ENCODE results near the gene SCARF2.

The SCARF2 gene

GRCh38 chr22:20441631-20442484, 4.2 kb upstream of the SCARF2 start:
- H3K27ac ChIP-seq: no peak overlapping the region
- TF ChIP-seq CTCF (conservative IDR thresholded peaks at IDR 0.05) (no peak), ZFX (IDR thresholded peaks at IDR 0.05) (no peak)

- TF ChIP-seq ZFX (IDR thresholded peaks at IDR 0.05) (no peak), CTCF (conservative IDR thresholded peaks at IDR 0.05) (no peak)
Measured at GRCh38 chr22:20440637-20441591, 3.3 kb upstream of the SCARF2 start.

GRCh38 chr22:20439928-20440575, 2.4 kb upstream of the SCARF2 start:
- H3K27ac ChIP-seq: no peak overlapping the region
- TF ChIP-seq ZFX (IDR thresholded peaks at IDR 0.05) (no peak), CTCF (conservative IDR thresholded peaks at IDR 0.05) (no peak)

More at GRCh38 chr22:20440637-20441591, 3.3 kb upstream of the SCARF2 start:
- H3K27ac ChIP-seq: no peak overlapping the region

GRCh38 chr22:20439556-20439927, 1.9 kb upstream of the SCARF2 start:
- H3K27ac ChIP-seq: no peak overlapping the region
- TF ChIP-seq ZFX (IDR thresholded peaks at IDR 0.05) (no peak), CTCF (conservative IDR thresholded peaks at IDR 0.05) (no peak)

GRCh38 chr22:20438678-20439492, 1.3 kb upstream of the SCARF2 start:
- no peak overlapping the region; the same call in 1 of the 2 replicates for H3K27ac ChIP-seq
- TF ChIP-seq ZFX (IDR thresholded peaks at IDR 0.05): no peak
- no peak for TF ChIP-seq CTCF (conservative IDR thresholded peaks at IDR 0.05)

- TF ChIP-seq ZFX (IDR thresholded peaks at IDR 0.05) (no peak), CTCF (conservative IDR thresholded peaks at IDR 0.05) (no peak)
- no peak overlapping the region; the same call in 1 of the 2 replicates for H3K27ac ChIP-seq
Measured at GRCh38 chr22:20438427-20438677, 727 bp upstream of the SCARF2 start.

Data from C4-2B (cell line).